GM19328 (cell line): Measurements from ENCODE around the gene SPATA32.
A peak's percentile ranks its signal among the peaks of the same experiment; 100 is the strongest.

Experiments used
- ATAC-seq: cut with Tn5 transposase; IDR thresholded peaks from one replicate; pipeline ENCODE4 v1.9.1; 2021; ENCODE audit warnings: mild to moderate bottlenecking, moderate library complexity; ENCODE audit not compliant: unreplicated experiment

The SPATA32 gene

DNA sequence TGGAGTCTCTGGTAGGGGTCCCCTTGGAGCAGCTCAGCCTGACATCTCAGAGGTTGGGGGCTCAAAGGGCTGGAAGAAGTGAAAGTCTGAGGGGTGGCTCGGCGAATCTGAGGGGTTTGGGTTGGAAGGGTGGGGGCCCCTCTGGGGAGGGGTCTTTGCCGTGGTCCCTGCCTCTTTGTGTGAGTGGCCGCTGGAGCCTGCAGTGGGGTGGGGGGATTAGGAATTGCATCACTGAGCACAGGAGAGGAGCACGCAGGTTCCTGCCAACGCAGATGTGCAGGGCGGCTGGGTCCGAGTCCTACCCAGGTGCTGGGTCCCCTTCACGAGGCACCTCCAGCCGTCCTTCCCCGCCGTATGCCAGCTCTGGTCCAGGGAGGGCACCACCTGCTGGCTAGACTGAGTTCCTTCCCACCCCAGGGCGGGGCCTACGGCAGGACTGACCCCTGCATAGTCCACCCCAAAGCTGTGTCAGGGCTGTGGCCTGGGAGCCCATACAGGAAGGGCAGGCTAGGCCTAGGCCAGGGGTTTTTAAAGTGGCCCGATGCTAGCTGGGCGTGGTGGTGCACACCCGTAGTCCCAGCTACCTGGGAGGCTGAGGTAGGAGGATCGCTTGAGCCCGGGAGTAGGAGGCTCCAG lies 30.3 kb downstream of the SPATA32 start:
- no peak for ATAC-seq

- no peak for ATAC-seq
Observed at GRCh38 chr17:45230787-45231480, 31.0 kb downstream of the SPATA32 start.

GRCh38 chr17:45230410-45230786 lies 31.5 kb downstream of the SPATA32 start:
- ATAC-seq, result no peak

DNA sequence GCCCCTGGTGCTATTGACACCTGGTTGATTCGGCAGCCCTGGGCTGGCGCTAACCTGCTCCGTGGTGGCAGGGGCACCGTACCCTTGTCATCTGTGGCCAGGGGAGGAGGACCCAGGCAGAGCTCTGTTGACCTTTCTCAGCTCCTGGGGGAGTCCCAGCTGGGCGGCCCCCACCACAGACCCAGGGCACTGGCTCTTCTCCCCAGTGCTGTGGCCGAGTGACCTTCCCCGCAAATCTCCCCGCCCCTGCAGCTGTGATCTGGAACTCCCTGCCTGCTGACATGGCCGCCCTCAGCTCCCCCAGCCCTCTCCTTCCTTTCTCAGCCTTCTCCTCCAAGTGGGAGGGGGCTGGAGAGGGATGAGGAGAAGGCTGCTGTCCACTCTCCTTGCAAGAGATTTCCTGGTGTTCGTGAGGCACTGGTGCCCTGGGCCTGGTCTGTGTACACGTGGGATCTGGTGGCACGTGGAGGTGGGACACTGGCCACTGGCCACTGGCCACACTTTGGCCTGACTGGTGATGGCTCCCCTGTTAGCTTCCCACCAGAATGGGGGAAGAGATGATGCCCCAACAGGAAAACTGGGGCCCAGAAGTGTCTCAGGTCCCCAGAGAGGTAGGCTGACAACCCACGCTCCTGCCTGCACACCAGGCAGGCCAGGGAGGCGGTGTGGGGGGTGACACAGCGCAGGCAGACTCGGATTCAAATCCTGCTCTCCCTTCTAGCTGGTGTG lies 32.0 kb downstream of the SPATA32 start:
- ATAC-seq, result no peak

- ATAC-seq, result no peak
Observed at GRCh38 chr17:45228763-45229539, 32.9 kb downstream of the SPATA32 start.

GRCh38 chr17:45227926-45228762 lies 33.8 kb downstream of the SPATA32 start:
- no peak for ATAC-seq

GRCh38 chr17:45227101-45227925 lies 34.6 kb downstream of the SPATA32 start:
- ATAC-seq, result no peak

- ATAC-seq, result no peak
Observed at GRCh38 chr17:45226576-45226975, 35.3 kb downstream of the SPATA32 start.

GRCh38 chr17:45225964-45226530 lies 35.8 kb downstream of the SPATA32 start:
- ATAC-seq, result peak; percentile 45

GRCh38 chr17:45225051-45225700 lies 36.7 kb downstream of the SPATA32 start:
- no peak for ATAC-seq

DNA sequence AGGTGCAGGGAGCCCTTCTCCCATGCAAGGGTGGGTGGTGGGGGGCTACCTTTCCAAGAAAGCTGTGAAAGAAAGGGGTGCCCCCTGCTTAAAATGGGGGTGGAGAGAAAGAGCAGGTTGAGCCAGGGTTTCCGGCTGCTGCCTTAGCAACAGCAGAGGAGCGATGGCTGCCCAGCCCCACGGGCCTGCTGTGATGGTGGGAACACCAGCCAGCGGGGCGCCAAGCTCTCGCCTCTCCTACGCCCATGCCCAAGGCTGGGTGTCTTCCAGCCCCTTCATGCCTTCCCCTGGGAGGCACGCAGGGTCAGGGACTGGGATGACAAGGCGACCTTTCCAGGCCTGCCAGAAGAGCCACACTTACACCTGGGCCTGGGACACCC lies 37.2 kb downstream of the SPATA32 start:
- ATAC-seq, result no peak

GRCh38 chr17:45223539-45224528 lies 38.1 kb downstream of the SPATA32 start:
- ATAC-seq, result no peak

- no peak for ATAC-seq
Observed at GRCh38 chr17:45222996-45223538, 38.8 kb downstream of the SPATA32 start.

DNA sequence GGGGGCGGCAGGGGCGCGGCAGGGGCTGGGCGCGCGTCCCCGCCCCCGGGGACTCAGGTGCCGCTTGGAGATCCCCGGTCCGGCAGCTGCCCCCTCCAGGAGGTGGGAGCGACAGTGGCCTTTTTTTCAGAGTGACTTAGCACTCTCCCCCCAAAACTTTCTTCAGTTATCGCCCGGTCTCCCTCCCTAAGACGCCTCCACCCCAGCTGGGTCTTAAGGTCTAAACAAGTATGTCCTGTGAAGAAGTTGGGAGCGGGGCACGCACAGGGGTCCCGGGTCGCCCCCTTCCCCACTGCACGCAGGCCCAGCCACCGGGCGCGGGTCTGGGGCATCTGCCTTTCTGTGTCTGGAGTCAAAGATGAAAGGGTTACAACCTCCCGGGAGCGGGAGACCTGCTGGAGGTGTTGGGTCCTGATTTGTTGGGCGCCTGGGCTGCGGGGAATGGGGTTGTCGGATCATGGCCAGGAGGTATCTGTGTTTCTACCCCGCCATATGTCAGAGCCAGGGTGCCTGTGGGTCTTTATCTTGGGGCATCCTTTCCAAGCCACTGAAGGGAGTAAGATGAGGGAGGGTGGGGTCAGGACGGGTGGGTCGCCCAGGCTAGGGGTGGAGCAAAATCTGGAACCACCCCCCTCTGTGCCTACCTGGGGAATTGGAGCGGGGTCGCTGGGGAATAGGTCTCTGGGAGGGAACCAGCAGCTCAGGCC lies 39.5 kb downstream of the SPATA32 start:
- no peak for ATAC-seq

GRCh38 chr17:45222014-45222288 lies 39.9 kb downstream of the SPATA32 start:
- no peak for ATAC-seq

DNA sequence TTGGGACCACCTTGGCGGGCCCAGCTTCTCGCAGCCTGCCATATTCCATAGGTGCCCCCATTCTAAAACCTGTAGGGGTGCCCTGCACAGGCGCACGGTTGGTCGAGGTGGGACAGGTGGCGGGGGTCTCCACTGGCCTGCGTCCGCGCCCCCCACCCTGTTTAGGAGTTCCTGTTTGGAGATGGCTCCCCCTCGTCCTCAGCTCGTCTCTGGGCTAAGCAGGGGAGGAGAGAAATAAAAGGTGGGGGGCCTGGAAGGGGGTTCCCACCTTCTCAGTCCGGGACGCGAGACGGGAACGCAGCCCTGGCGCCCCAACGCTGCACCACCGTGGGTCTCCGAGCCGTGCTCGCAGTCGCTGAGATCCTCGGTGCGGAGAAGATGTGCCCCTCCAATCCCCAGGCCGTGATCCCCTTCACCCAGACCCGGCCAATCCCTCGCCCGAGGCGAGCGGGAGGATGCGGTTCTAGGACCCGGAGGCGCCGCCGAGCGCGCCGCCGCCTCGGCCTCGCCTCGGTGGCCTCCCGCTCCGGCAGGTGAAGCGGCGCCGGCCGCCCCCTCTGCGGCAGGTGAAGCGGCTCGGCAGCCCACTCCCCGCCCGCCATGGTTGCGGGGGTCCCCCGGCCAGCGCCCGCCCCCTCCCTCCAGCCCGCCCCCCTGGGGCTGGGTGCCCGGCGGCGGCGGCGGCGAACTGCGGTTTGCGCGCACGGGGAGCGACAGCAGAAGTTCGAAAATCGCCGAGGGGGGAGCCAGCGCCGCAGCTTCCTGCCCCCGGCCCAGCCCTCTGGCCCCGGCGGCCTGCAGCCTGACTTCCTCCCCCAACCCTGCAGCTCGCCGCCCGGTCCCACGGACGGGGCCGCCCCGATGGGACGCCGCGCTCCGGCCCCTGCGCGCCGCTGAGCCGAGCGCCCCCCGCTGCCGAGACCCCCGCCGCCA lies 40.5 kb downstream of the SPATA32 start, which contains the start of gene FMNL1:
Gene FMNL1, plus strand, starts transcription at position 805 of the 933 bp plus-strand sequence. CDS start 240 bp downstream, outside the sequence.
- ATAC-seq, result no peak
